HepG2 (cell line): Measurements from ENCODE around the gene ISG20L2. TPM values are rescaled to one million over a fixed set of nuclear protein-coding genes. Genes with fewer than 3 reads are reported as not detected.

ENCODE experiments used
- AHDC1 ChIP-seq: sonication (generic); formaldehyde crosslinking; IDR thresholded peaks from 2 replicates; pipeline ENCODE4 v1.5.1; 2020; ENCODE audit warnings: mild to moderate bottlenecking, missing genetic modification reagents, borderline replicate concordance
- ATF6 ChIP-seq: sonication (generic); formaldehyde crosslinking; conservative IDR thresholded peaks from 2 replicates; pipeline ENCODE4 v1.4.0; 2020; ENCODE audit warnings: missing genetic modification reagents
- CEBPB ChIP-seq: IDR thresholded peaks from 2 replicates; pipeline ENCODE4 v1.6.1; 2011; ENCODE audit warnings: low read depth, low read length, improper control_type of control experiment, borderline replicate concordance
- ELF1 ChIP-seq: sonication (generic); formaldehyde crosslinking; IDR thresholded peaks from 2 replicates; pipeline ENCODE4 v1.4.0; 2020; ENCODE audit warnings: missing genetic modification reagents
- ERF ChIP-seq: IDR thresholded peaks from 2 replicates; pipeline ENCODE4 v1.6.1; 2018; ENCODE audit warnings: missing biosample characterization, missing genetic modification reagents
- ETS1 ChIP-seq: sonication (generic); formaldehyde crosslinking; IDR thresholded peaks from 2 replicates; pipeline ENCODE4 v1.4.0; 2020; ENCODE audit warnings: missing genetic modification reagents
- FOXJ3 ChIP-seq: sonication (generic); formaldehyde crosslinking; IDR thresholded peaks from 2 replicates; pipeline ENCODE4 v1.4.0; 2020; ENCODE audit warnings: missing genetic modification reagents, mild to moderate bottlenecking, borderline replicate concordance
- HOXD1 ChIP-seq: sonication (generic); formaldehyde crosslinking; IDR thresholded peaks from 2 replicates; pipeline ENCODE4 v1.5.0; 2020; ENCODE audit warnings: missing genetic modification reagents
- MED8 ChIP-seq: sonication (generic); formaldehyde crosslinking; IDR thresholded peaks from 2 replicates; pipeline ENCODE4 v1.8.1; 2023; ENCODE audit warnings: mild to moderate bottlenecking, missing genetic modification reagents; ENCODE audit not compliant: insufficient replicate concordance
- MEIS2 ChIP-seq: sonication (generic); formaldehyde crosslinking; IDR thresholded peaks from 2 replicates; pipeline ENCODE4 v1.9.0; 2021; ENCODE audit warnings: mild to moderate bottlenecking, missing genetic modification reagents
- MXI1 ChIP-seq: IDR thresholded peaks from 3 replicates; pipeline ENCODE4 v1.6.1; 2012; ENCODE audit warnings: low read depth, low read length, inconsistent platforms, borderline replicate concordance
- POLR2G ChIP-seq: fragments of 200-400 bp; formaldehyde crosslinking; IDR thresholded peaks from 2 replicates; pipeline ENCODE4 v1.6.1; 2018; ENCODE audit warnings: mild to moderate bottlenecking, low read depth, low read length, moderate library complexity
- RBAK ChIP-seq: sonication (generic); formaldehyde crosslinking; IDR thresholded peaks from 2 replicates; pipeline ENCODE4 v1.5.1; 2020; ENCODE audit warnings: mild to moderate bottlenecking, missing genetic modification reagents
- SCMH1 ChIP-seq: sonication (generic); formaldehyde crosslinking; IDR thresholded peaks from 2 replicates; pipeline ENCODE4 v1.9.0; 2021; ENCODE audit warnings: missing genetic modification reagents, mild to moderate bottlenecking, borderline replicate concordance
- SETDB1 ChIP-seq: sonication (generic); formaldehyde crosslinking; IDR thresholded peaks from 2 replicates; pipeline ENCODE4 v1.5.1; 2020; ENCODE audit warnings: missing genetic modification reagents, mild to moderate bottlenecking, borderline replicate concordance
- SSRP1 ChIP-seq: IDR thresholded peaks from 2 replicates; pipeline ENCODE4 v1.6.1; 2016; ENCODE audit warnings: control low read depth
- ZFP36L2 ChIP-seq: sonication (generic); formaldehyde crosslinking; IDR thresholded peaks from 2 replicates; pipeline ENCODE4 v1.4.0; 2020; ENCODE audit warnings: missing genetic modification reagents
- ZKSCAN1 ChIP-seq: fragments of 150-350 bp; IDR thresholded peaks from 2 replicates; pipeline ENCODE4 v1.6.1; 2014; ENCODE audit warnings: low read length
- ZNF768 ChIP-seq: sonication (generic); formaldehyde crosslinking; IDR thresholded peaks from 2 replicates; pipeline ENCODE4 v1.4.0; 2020; ENCODE audit warnings: missing genetic modification reagents
- ZSCAN12 ChIP-seq: sonication (generic); formaldehyde crosslinking; IDR thresholded peaks from 2 replicates; pipeline ENCODE4 v1.9.0; 2021; ENCODE audit warnings: mild to moderate bottlenecking, missing genetic modification reagents
- ZSCAN30 ChIP-seq: sonication (generic); formaldehyde crosslinking; IDR thresholded peaks from 2 replicates; pipeline ENCODE4 v1.5.0; 2020; ENCODE audit warnings: mild to moderate bottlenecking, missing genetic modification reagents
- polyA plus RNA-seq, 8 experiments: library from polyadenylated mRNA; depleted of rRNA in 3 of 8; stranded (reverse) in 7 of 8; unstranded in 1 of 8; fragments of >200 nt; fragmentation: Illumina TruSeq in 4 of 8; extraction: Trizol in 4 of 8; gene quantifications; 2 replicates each; pipeline versions ENCODE4 v1.2.1 to v1.2.3, GENCODE V29; 2011 to 2016; ENCODE audit warnings: low read depth in 4 of 8, missing spikeins in 1 of 8, mixed read lengths in 1 of 8; ENCODE audit not compliant: insufficient read depth in 1 of 8
- total RNA-seq, 5 experiments: library from RNA; depleted of rRNA; stranded (reverse); fragments of >200 nt; fragmentation: Illumina TruSeq; extraction: Trizol; gene quantifications; 2 replicates each; pipeline ENCODE4 v1.2.3, GENCODE V29; 2016; ENCODE audit warnings: low read depth in 1 of 5

Gene ISG20L2
- total and polyA plus RNA-seq, 2 of the 13 experiments (the other 11 are each of a cell fraction or from before 2014, with no cell fraction given): 19.8 to 21.3 TPM

- TF ChIP-seq FOXJ3: peak; percentile 71; the same call in 1 of the 2 replicates
- TF ChIP-seq SSRP1 (CRISPR knock-in tag): no peak
- no peak for TF ChIP-seq ETS1
- peak; percentile 99 for TF ChIP-seq ELF1
- peak; percentile 95 for TF ChIP-seq ERF (CRISPR knock-in tag)
- TF ChIP-seq ATF6 (CRISPR knock-in tag): peak; percentile 81; the same call in 1 of the 2 replicates
- peak; percentile 22; the same call in 1 of the 2 replicates for TF ChIP-seq HOXD1
- TF ChIP-seq CEBPB: no peak
- TF ChIP-seq ZNF768 (CRISPR knock-in tag): no peak; the same call in 1 of the 2 replicates
- TF ChIP-seq ZKSCAN1: no peak
- peak; percentile 93 for TF ChIP-seq MED8 (CRISPR knock-in tag)
- TF ChIP-seq MEIS2: peak; percentile 78
- TF ChIP-seq ZSCAN30 (CRISPR knock-in tag): 0 out of 2 replicates have a peak, but pooled peaks have one; percentile 45
- peak; percentile 92 for TF ChIP-seq POLR2G
- TF ChIP-seq RBAK: no peak
- TF ChIP-seq SETDB1 (CRISPR knock-in tag): no peak
- no peak for TF ChIP-seq SCMH1 (CRISPR knock-in tag)
- TF ChIP-seq ZFP36L2 (CRISPR knock-in tag): no peak
- TF ChIP-seq AHDC1 (CRISPR knock-in tag): no peak
- peak; percentile 98; the same call in 2 of the 3 replicates for TF ChIP-seq MXI1
- TF ChIP-seq ZSCAN12 (CRISPR knock-in tag): 0 out of 2 replicates have a peak, but pooled peaks have one; percentile 7
Observed at GRCh38 chr1:156740741-156741480, 12.3 kb upstream of the ISG20L2 start, which contains the start of gene MRPL24 (continued).
